ENCODE results near the gene MICAL1. TPM values are rescaled to one million over a fixed set of nuclear protein-coding genes. Genes with fewer than 3 reads are reported as not detected.
A peak's percentile ranks its signal among the peaks of the same experiment; 100 is the strongest.

The MICAL1 gene
- total and polyA plus RNA-seq, 2 of the 8 experiments (the other 6 are each of a cell fraction or from before 2014, with no cell fraction given), result 42.5 to 55.4 TPM

DNA sequence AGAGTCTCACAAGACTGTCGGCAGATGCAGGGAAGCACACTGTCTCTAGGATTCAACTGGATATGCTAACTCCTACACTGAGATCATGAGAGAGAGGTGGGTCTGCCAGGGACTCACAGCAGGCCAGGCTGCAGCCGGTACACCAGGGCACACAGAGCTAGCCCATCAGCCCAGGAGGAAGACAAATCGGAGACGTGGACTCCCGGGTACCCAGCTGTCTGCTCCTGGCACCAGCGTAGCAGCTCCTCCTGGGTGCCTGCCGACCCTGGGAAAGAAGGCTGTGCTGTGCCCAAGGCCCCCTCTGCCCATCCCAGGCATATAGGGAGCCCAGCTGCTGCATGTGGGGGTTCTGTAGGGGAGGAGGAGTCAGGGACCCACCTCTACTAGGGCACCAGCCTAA, 7.0 kb downstream of the MICAL1 start:
- Histone ChIP-seq H3K4ac (replicated peaks; ENCODE audit: insufficient read length, low read depth, low read length) (no peak overlapping the region), H3K27me3 (replicated peaks in 1 of 4; ENCODE audit: control insufficient read depth in 3 of 4, extremely low read depth in 1 of 4, insufficient read depth in 3 of 4, low read length in 3 of 4) (no peaks in the 10 kb centered on the region), H3K36me3 (ENCODE audit: control insufficient read depth in 2 of 4, insufficient read depth in 4 of 4, low read length in 3 of 4) (peaks cover 8 to 47% (median 25%) of the 10 kb centered on the region in 4 experiments; a peak in 7 of 8 replicates), H3K4me3 (ENCODE audit: extremely low read depth in 1 of 4, insufficient read depth in 2 of 4, low read depth in 3 of 4, low read length in 4 of 4) (no peak overlapping the region), H3K27ac (ENCODE audit: low read depth, low read length) (no peak overlapping the region), H3K4me1 (replicated peaks in 1 of 4; ENCODE audit: control insufficient read depth in 3 of 4, insufficient read depth in 4 of 4, low read length in 3 of 4) (no peaks in the 10 kb centered on the region; a peak in 1 of 7 replicates), H3K23me2 (ENCODE audit: low read depth, low read length) (no peaks in the 10 kb centered on the region; the same call in 1 of the 2 replicates), H3K9me3 (ENCODE audit: insufficient read depth in 2 of 2, low read depth in 1 of 2, low read length in 1 of 2) (no peaks in the 10 kb centered on the region), H2BK15ac (ENCODE audit: low read length) (no peak overlapping the region), H3K56ac (replicated peaks; ENCODE audit: insufficient read length, low read depth, low read length) (no peak overlapping the region), H2BK12ac (ENCODE audit: low read depth, low read length) (no peak overlapping the region), H3K9ac (replicated peaks in 1 of 4; ENCODE audit: extremely low read depth in 1 of 4, low read depth in 3 of 4, low read length in 3 of 4) (no peak overlapping the region), H2AFZ (ENCODE audit: low read length) (no peak overlapping the region), H2AK5ac (ENCODE audit: low read depth, low read length) (no peak overlapping the region), H3K79me2 (ENCODE audit: control insufficient read depth in 1 of 2, insufficient read depth in 2 of 2, low read length in 2 of 2) (no peaks in the 10 kb centered on the region), H2BK5ac (ENCODE audit: low read depth, low read length) (no peak overlapping the region), H4K5ac (ENCODE audit: insufficient read length, low read depth, low read length) (no peak overlapping the region), H3K79me1 (ENCODE audit: low read depth, low read length) (no peaks in the 10 kb centered on the region), H3K23ac (ENCODE audit: insufficient read length) (no peak overlapping the region), H3K4me2 (ENCODE audit: insufficient read depth in 1 of 2, low read depth in 2 of 2, low read length in 2 of 2) (no peak overlapping the region), H3K14ac (ENCODE audit: insufficient read length) (no peak overlapping the region), H4K20me1 (replicated peaks in 1 of 2; ENCODE audit: control insufficient read depth in 1 of 2, insufficient read depth in 2 of 2, low read length in 2 of 2) (peaks cover 0 to 15% of the 10 kb centered on the region in 2 experiments), H4K91ac (replicated peaks; ENCODE audit: insufficient read length, low read length) (no peak overlapping the region), H2BK20ac (ENCODE audit: low read length) (no peak overlapping the region), H3K18ac (ENCODE audit: extremely low read depth, low read length) (no peak overlapping the region), H2BK120ac (replicated peaks; ENCODE audit: low read depth, low read length) (no peak overlapping the region), H4K8ac (ENCODE audit: extremely low read depth, insufficient read depth, low read length) (no peak overlapping the region)
- 93% methylated on average over 7 of the region's 7 CpGs; no CpG with 5 or more reads in 1 of the 2 experiments for WGBS, 2 experiments (ENCODE audit: extremely low coverage in 1 of 2, insufficient coverage in 1 of 2, insufficient read length in 1 of 2, insufficient replicate concordance in 2 of 2, low coverage in 1 of 2, low lambda C conversion rate in 2 of 2, missing lambda C conversion rate in 1 of 2)
- TF ChIP-seq GABPA (IDR thresholded peaks at IDR 0.05; ENCODE audit: borderline replicate concordance, insufficient read depth, low read length) (no peak), POLR2AphosphoS5 (IDR thresholded peaks at IDR 0.05; ENCODE audit: low read depth, low read length) (0 out of 2 replicates have a peak, but pooled peaks have one; percentile 10)
- DNase-seq (ENCODE audit: low read depth in 1 of 2, low spot score in 2 of 2) (no peak), FAIRE-seq (no peak)
- ChIA-PET CTCF (ENCODE audit: partially characterized antibody) (interaction anchor here (0.8 to 2.2 kb wide), 10 partner anchors 9 to 334 kb away, joined by 3 to 11 read pairs (median 3); partner anchors contain the start of gene CD164), POLR2A (ENCODE audit: partially characterized antibody) (interaction anchor here (0.5 to 1.3 kb wide), 6 partner anchors 9 to 47 kb away, joined by 3 to 5 read pairs (median 3); no protein-coding TSS in a partner anchor)

All from H1 (cell line).